Nephron (organoid): ENCODE results near the gene UBL7.

Experiments used
- H3K27ac Mint-ChIP-seq, 3 experiments: 2 replicates each; pipeline ENCODE4 v1.8.0; 2020; ENCODE audit warnings: mixed read lengths in 3 of 3, mild to moderate bottlenecking in 2 of 3, moderate library complexity in 1 of 3
- H3K27me3 Mint-ChIP-seq: 2 replicates; pipeline ENCODE4 v1.8.0; 2021; ENCODE audit warnings: low read depth, mild to moderate bottlenecking, moderate library complexity, mixed read lengths
- H3K36me3 Mint-ChIP-seq: 2 replicates; pipeline ENCODE4 v1.8.0; 2020; ENCODE audit warnings: low read depth, mixed read lengths
- H3K4me1 Mint-ChIP-seq: 2 replicates; pipeline ENCODE4 v1.8.0; 2020; ENCODE audit warnings: mixed read lengths
- H3K4me3 Mint-ChIP-seq, 3 experiments: 2 replicates each; pipeline ENCODE4 v1.8.0; 2020; ENCODE audit warnings: mild to moderate bottlenecking in 3 of 3, mixed read lengths in 3 of 3, moderate library complexity in 2 of 3
- H3K9me3 Mint-ChIP-seq: 2 replicates; pipeline ENCODE4 v1.8.0; 2020; ENCODE audit warnings: mixed read lengths
- TF ChIP-seq, protein P1 (sequence below), 3 experiments: fragments of 200-600 bp; sonication (generic); IDR thresholded peaks; one replicate each; pipeline ENCODE4 v1.5.0; 2021; ENCODE audit warnings: antibody characterized with exemption in 3 of 3; ENCODE audit not compliant: unreplicated experiment in 3 of 3

The UBL7 gene

DNA sequence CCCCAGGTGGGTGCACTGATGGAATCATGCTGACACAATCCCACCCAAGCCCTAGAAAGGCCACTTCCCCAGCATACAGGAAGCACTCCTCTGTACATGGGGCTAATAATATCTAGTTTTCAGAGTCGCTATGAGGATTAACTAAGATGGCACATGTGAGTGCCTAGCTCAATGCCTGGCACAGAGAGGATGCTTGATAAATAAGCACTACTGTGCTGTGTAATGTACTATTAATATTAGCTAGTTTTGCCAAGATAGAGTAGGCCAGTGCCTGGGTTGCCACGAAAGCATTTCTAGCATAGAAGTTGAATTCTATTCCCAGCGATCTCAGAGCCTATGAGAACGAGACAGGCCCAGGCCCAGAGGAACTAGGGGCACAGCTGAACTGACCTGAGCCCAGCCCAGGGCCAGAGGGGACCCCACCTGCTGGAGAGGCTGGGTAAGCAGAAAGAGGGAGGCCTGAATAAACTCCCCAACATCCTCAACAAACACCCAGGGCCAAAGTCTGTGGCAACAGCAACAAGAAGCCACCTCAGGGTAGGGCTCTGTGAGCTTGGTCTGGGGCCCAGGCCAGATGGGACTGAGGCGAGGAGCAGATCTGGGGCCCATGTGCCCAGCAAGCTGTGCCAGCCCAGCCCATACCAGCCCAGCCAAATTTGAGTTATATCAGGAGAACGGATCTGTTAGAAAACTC is 19.6 kb downstream of the UBL7 start:
- TF ChIP-seq, protein P1, sequence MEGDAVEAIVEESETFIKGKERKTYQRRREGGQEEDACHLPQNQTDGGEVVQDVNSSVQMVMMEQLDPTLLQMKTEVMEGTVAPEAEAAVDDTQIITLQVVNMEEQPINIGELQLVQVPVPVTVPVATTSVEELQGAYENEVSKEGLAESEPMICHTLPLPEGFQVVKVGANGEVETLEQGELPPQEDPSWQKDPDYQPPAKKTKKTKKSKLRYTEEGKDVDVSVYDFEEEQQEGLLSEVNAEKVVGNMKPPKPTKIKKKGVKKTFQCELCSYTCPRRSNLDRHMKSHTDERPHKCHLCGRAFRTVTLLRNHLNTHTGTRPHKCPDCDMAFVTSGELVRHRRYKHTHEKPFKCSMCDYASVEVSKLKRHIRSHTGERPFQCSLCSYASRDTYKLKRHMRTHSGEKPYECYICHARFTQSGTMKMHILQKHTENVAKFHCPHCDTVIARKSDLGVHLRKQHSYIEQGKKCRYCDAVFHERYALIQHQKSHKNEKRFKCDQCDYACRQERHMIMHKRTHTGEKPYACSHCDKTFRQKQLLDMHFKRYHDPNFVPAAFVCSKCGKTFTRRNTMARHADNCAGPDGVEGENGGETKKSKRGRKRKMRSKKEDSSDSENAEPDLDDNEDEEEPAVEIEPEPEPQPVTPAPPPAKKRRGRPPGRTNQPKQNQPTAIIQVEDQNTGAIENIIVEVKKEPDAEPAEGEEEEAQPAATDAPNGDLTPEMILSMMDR (IDR thresholded peaks at IDR 0.05; ENCODE audit: unreplicated experiment in 3 of 3) = no peak
- H3K36me3 Mint-ChIP-seq = peaks cover 14% of the 10 kb centered on the region
- H3K27me3 Mint-ChIP-seq = peaks cover 7% of the 10 kb centered on the region
- H3K4me3 Mint-ChIP-seq = no peak overlapping the region
- H3K9me3 Mint-ChIP-seq = no peaks in the 10 kb centered on the region
- H3K4me1 Mint-ChIP-seq = peaks cover 7% of the 10 kb centered on the region
- H3K27ac Mint-ChIP-seq = peak overlapping the region in 1 of 3 experiments; percentile 10

DNA sequence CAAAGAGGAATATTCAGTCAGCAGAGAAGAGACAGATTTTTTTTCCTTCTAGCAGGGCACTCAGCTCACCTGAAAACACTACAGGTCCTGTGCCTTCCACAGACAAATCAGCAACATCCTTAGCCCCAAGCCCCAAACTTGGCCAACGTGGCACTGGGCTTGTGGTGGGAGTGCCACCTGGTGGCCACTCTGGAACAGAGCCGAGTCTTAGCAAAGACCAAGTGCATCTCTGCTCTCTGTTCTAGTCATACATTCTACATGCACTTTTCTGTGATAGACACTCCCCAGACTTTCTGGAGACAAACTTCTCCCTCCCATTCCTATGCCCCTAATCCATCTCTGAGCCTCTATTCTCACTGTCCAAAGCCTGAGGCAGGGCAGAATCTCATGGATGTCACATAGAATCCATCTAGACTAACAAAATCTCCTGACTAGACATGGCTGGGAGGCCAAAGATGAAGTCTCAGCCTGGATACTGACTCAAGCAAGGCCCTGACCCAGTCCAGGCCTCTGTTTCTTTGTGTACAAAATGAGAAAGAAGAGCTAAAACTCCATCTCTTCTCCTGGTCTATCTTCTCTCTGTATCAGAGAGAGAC is 22.1 kb downstream of the UBL7 start:
- no peaks in the 10 kb centered on the region for H3K36me3 Mint-ChIP-seq
- H3K27me3 Mint-ChIP-seq = peaks cover 11% of the 10 kb centered on the region
- peak overlapping the region in 2 of 3 experiments; percentile 35 to 58 for H3K27ac Mint-ChIP-seq
- no peaks in the 10 kb centered on the region for H3K9me3 Mint-ChIP-seq
- H3K4me3 Mint-ChIP-seq = peak overlapping the region in 1 of 3 experiments; percentile 2
- peaks cover 20% of the 10 kb centered on the region for H3K4me1 Mint-ChIP-seq
- TF ChIP-seq, protein P1 (IDR thresholded peaks at IDR 0.05; ENCODE audit: unreplicated experiment in 3 of 3) = peak; percentile 91 to 98 (median 91)

DNA sequence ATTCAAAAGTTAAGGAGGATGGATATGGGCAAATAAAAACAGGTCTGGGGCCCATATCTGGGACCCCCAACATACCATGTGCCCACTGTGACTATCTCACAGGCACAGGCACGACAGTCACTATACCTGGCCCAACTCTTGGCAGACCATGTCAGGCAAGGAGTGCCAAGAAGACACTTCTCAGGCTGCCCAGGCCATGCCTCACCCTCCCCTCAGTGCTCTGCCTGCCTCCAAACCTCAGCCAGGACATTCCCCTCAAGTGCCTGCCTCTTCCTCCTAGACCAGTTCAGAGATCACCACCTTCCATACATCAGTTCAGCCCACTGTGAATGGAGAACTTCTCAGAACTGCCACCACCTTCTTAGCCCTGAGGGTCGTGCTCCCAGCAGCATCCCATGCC is 22.8 kb downstream of the UBL7 start:
- Mint-ChIP-seq H3K4me1 (peaks cover 18% of the 10 kb centered on the region), H3K27ac (peak overlapping the region in 2 of 3 experiments; percentile 35 to 58), H3K9me3 (no peaks in the 10 kb centered on the region), H3K27me3 (peaks cover 11% of the 10 kb centered on the region), H3K4me3 (peak overlapping the region in 1 of 3 experiments; percentile 2), H3K36me3 (no peaks in the 10 kb centered on the region)
- TF ChIP-seq, protein P1 (IDR thresholded peaks at IDR 0.05; ENCODE audit: unreplicated experiment in 3 of 3) = no peak

DNA sequence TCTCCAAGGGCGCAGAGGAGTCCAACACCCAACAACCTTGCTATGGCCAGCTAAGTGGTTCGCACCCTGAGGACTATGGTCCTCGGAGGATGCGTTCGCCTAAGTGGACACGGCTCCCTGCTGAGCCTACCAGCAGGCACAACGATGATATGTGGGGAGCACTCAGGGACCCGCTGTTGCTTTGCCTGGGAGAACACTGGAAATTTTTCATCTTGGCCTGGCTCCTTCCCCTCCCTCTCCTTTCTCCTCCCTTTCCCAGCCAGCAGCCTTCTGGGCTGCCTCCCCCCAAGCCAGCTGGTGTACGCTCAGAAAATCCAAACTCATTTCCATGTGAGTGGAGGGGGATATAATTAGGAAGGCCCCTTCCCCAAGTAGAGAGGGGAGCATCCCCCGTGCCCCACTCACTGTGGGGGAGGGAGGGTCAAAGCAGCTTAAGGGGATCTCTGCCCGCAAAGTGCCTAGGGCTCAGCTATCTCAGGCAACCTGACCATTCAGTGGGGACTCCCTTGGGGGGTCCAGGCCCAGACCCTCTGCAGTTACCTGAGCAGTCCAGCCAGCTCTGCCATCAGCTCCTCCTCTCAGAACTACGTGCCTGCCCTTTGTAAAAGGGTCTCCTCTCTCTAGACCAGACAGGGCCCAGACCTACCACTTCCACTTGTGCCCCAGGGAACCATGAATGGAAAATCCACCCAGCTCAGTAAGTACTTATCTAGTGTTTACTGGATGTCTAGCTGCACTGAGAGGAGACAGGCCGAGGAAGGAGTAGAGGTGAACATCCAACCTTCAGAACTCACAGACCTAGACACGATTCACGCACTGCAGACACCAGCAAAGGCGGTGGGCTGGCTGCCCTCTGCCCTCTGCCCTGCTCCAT is 26.5 kb downstream of the UBL7 start:
- TF ChIP-seq, protein P1 (IDR thresholded peaks at IDR 0.05; ENCODE audit: unreplicated experiment in 3 of 3) = no peak

DNA sequence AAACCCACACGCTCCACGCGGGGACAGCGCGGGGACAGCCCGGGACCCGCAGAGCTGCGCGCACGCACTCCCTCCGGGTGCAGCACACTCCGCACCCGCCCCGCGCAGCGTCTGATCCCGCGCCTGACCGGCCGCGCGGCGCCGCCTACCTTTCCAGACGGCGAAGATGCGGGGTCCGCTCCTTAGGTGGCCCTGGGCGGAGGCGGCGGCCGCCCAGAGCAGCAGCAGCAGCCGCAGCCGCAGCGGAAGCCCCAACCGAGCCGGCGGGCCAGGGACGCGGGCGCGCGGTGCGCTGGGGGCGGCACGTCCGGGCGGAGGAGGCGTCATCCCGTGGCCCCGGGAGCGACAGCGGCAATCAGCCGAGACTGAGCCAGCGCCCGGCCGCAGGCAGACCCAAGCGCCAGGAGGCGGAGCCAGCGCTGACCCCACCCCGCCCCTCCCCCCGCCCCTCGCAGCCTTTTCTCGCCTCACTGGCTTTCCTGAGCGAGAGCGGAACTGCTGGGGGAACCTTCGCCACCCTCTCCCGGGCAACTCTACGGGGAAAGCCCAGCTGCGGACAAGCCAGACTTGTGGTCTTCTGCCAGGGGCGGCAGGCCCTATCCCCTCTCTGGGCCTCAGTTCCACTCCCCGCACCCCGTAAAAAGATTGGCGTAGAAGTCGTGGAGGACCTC is 27.2 kb downstream of the UBL7 start, which contains the start of gene SEMA7A:
Gene SEMA7A, minus strand, starts transcription at position 367 of the 671 bp plus-strand sequence. Its CDS starts 40 bp downstream, at position 327.
- Mint-ChIP-seq H3K27ac (peak within 1 kb of the TSS; percentile 70 to 83 (median 77)), H3K36me3 (no peaks in the 10 kb centered on the region)

More for the DNA sequence above, 26.5 kb downstream of the UBL7 start:
- peak overlapping the region; percentile 70 to 83 (median 77) for H3K27ac Mint-ChIP-seq
- peak overlapping the region; percentile 78 to 88 (median 83) for H3K4me3 Mint-ChIP-seq
- peaks cover 39% of the 10 kb centered on the region for H3K4me1 Mint-ChIP-seq
- H3K27me3 Mint-ChIP-seq = peaks cover 29% of the 10 kb centered on the region
- no peaks in the 10 kb centered on the region for H3K36me3 Mint-ChIP-seq
- no peaks in the 10 kb centered on the region for H3K9me3 Mint-ChIP-seq

More for the DNA sequence above, 27.2 kb downstream of the UBL7 start, which contains the start of gene SEMA7A:
- Mint-ChIP-seq H3K9me3 (no peaks in the 10 kb centered on the region), H3K4me3 (peak within 1 kb of the TSS; percentile 82 to 90 (median 86)), H3K4me1 (peaks cover 39% of the 10 kb centered on the region), H3K27me3 (peaks cover 28% of the 10 kb centered on the region)
- TF ChIP-seq, protein P1 (IDR thresholded peaks at IDR 0.05; ENCODE audit: unreplicated experiment in 3 of 3) = no peak
